HUDEP-2 (cell line): ENCODE data around the gene CASK.
"Not testable (repeated sequence)": the region's sequence is repeated elsewhere in the genome, so short reads cannot be mapped to it uniquely, and the experiment has no call there.

Source experiments
- DNase-seq, 76 experiments: peaks; one replicate each; lab custom pipeline; 2025; ENCODE audit not compliant: unreplicated experiment in 76 of 76; lab: John Stamatoyannopoulos, UW

CASK gene

GRCh38 chrX:41750716-41751115, 172.6 kb downstream of the CASK start:
- DNase-seq: no peak

- DNase-seq: no peak
Measured at GRCh38 chrX:41739871-41740270, 183.5 kb downstream of the CASK start.

GRCh38 chrX:41737065-41737464, 186.3 kb downstream of the CASK start:
- DNase-seq: peak in 54 of 76 experiments; percentile 0 to 78 (median 16)

GRCh38 chrX:41734530-41734929, 188.8 kb downstream of the CASK start:
- DNase-seq: peak in 20 of 76 experiments; percentile 0 to 27 (median 3)

- no peak for DNase-seq
Measured at GRCh38 chrX:41733939-41734338, 189.4 kb downstream of the CASK start.

GRCh38 chrX:41732260-41732659, 191.1 kb downstream of the CASK start:
- DNase-seq: no peak

- DNase-seq: no peak
Measured at GRCh38 chrX:41730081-41730480, 193.3 kb downstream of the CASK start.

GRCh38 chrX:41728125-41728524, 195.2 kb downstream of the CASK start:
- DNase-seq: no peak

GRCh38 chrX:41723826-41724225, 199.5 kb downstream of the CASK start, which contains the start of gene GPR82:
TSS of gene GPR82 (plus strand) at chrX:41724181. CDS start at chrX:41727027, 2,846 bp downstream.
- no peak for DNase-seq

GRCh38 chrX:41722816-41723618, 200.3 kb downstream of the CASK start:
- no peak for DNase-seq

GRCh38 chrX:41722214-41722613, 201.1 kb downstream of the CASK start:
- DNase-seq: no peak

- no peak for DNase-seq
Measured at GRCh38 chrX:41721590-41721989, 201.8 kb downstream of the CASK start.

- no peak for DNase-seq
Measured at GRCh38 chrX:41720125-41720779, 203.1 kb downstream of the CASK start.

- DNase-seq: not testable (repeated sequence)
Measured at GRCh38 chrX:41719610-41720009, 203.7 kb downstream of the CASK start.

GRCh38 chrX:41718481-41719235, 204.7 kb downstream of the CASK start:
- no peak for DNase-seq

- DNase-seq: no peak
Measured at GRCh38 chrX:41716767-41717473, 206.4 kb downstream of the CASK start.

- DNase-seq: no peak
Measured at GRCh38 chrX:41716222-41716621, 207.1 kb downstream of the CASK start.

GRCh38 chrX:41711021-41711667, 212.2 kb downstream of the CASK start:
- no peak for DNase-seq

GRCh38 chrX:41708486-41708885, 214.9 kb downstream of the CASK start:
- DNase-seq: no peak

GRCh38 chrX:41707218-41707617, 216.1 kb downstream of the CASK start:
- no peak for DNase-seq
